Activated naive CD4-positive, alpha-beta T cell treated with anti-CD3 and anti-CD28 coated beads, Interleukin-2, amount 50 U/mL, for 16 hours (primary cell): ENCODE results near the gene TLX2.

Experiments used
- DNase-seq: peaks from one replicate; pipeline ENCODE4 v3.0.0-alpha.2; 2020

TLX2 gene

DNA sequence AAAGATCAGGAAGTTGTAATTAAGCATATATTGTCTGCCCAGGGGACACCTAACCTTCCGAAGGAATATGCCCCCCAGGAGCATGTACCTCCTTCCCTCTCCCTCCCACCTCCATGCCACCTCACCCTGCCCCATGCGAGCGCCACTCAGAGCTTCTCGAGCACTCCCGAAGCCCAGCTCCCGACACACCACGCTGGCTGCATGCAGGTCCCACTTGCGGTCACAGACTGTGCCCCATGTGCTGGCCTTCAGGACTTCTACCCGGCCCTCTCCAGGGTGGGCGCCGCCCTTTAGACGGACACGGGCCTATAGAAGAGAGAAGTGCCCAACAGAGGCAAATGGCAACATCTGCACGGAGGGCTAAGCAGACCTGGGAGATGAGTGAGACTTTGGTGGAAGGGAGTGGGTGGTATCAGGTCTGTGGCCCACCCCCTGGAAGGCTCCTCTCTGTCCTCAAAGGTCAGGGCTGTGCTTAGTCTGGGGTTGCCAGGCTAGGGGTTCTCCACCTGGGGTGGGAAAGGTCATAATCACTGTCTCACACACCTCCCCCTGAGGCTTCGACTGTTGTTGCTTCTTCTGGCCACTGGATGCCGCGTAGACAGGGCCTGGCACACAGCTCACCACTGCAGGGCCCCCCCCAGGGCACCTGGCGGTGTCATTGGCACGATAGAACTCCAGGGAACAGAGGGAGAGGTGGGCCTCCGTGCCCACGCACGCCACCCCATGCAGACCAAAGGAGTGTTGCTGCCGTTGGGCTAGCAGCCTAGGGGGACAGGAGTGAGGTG, 22.1 kb downstream of the TLX2 start:
- DNase-seq, result no peak

DNA sequence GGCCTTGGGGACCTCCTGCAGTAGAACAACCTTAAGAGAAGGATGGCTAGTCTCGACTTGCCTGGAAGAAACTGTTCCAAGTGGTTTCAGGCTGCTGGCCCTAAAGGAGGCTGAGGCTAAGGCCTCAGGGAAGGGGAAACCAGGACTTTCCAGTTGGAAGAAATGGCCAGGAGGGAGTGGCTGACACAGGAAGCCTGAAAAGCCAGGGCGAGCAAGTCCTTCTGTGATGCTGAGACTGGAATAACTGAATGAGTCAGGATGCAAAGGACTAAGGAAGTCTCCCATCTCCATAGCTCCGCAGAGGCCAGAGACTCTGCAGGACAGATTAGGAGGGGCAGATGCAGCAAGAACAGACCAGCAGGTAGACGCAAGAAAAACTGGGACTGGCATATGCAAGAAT, 22.9 kb downstream of the TLX2 start:
- no peak for DNase-seq

DNA sequence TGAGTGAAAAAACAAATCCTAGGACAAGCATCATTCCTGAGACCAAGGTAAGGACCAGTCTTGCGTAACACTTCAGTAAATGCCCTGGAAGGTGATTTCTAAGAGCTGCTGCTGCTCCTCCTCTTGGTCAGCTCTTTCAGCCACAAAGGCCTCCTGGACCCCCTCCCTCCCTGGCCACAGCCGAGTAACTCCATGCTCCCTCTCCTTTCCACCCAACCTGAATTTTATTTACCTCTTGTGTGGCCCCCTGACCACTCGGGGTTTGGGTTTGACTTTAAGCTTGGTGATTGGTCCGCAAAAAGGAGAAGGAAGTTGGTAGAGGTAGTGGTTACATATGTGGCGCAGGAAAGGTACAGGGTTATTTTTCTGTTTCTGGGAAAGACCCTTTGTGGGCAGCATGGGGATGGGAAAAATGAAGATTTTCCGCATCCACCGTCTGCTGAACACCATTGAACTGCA, 24.7 kb downstream of the TLX2 start:
- no peak for DNase-seq

GRCh38 chr2:74540291-74540690, 26.0 kb downstream of the TLX2 start:
- DNase-seq, result no peak

GRCh38 chr2:74542978-74543377, 28.7 kb downstream of the TLX2 start:
- DNase-seq, result no peak

- no peak for DNase-seq
These were observed 30.4 kb downstream of the TLX2 start for GRCh38 chr2:74544634-74545033.

- DNase-seq, result no peak
These were observed 31.8 kb downstream of the TLX2 start for GRCh38 chr2:74546004-74546403.

DNA sequence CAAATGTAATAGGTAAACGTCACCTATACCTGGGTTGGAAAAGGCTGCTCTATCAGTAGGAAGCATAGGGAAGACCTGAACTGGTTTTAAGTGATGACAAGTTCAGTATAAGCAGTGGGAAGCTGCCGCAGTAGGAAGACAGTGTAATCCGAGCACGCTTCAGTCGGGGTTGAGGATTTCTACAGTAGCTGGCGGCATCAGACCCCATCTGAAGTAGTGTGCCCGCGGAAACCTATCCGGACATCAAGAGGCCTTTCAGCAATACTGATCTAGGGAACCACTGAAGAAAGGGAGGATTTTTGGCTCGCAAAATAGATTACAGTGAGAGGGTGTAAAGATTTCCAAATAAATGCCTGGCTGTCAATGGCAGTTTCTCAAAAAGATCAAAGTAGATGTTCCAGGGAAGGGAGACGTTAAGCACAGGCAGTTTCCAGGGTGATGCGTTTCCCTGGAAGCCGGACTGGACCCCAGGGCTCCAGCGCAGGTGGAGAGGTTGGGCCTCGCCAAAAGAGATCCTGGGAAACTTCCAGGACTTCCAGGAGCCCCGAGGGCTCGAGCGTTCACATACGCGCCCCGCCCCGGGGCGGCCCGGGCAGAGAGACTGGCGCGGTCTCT, 34.1 kb downstream of the TLX2 start:
- DNase-seq, result no peak

- no peak for DNase-seq
These were observed 34.9 kb downstream of the TLX2 start for GRCh38 chr2:74548900-74549826.

DNA sequence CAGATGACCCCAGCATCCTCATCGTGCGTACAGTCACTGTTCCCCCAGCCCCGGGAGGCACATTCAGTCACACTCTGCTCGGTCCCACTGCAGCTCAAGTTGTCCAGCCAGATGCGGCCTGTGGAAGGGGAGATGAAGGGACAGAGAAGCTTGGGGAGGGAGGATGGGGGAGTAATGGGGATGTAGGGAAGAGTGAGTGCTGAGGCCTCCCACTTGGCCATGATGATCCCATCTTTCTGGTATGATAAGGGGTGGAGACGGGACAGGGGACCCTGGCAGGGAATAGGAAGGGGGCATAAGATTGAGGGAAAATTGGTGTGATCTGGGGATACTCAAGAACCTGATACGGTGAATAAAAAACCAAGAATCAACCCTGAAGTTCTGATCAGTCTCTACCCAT, 36.0 kb downstream of the TLX2 start:
- no peak for DNase-seq

- DNase-seq, result no peak
These were observed 37.3 kb downstream of the TLX2 start for GRCh38 chr2:74551530-74551929.

DNA sequence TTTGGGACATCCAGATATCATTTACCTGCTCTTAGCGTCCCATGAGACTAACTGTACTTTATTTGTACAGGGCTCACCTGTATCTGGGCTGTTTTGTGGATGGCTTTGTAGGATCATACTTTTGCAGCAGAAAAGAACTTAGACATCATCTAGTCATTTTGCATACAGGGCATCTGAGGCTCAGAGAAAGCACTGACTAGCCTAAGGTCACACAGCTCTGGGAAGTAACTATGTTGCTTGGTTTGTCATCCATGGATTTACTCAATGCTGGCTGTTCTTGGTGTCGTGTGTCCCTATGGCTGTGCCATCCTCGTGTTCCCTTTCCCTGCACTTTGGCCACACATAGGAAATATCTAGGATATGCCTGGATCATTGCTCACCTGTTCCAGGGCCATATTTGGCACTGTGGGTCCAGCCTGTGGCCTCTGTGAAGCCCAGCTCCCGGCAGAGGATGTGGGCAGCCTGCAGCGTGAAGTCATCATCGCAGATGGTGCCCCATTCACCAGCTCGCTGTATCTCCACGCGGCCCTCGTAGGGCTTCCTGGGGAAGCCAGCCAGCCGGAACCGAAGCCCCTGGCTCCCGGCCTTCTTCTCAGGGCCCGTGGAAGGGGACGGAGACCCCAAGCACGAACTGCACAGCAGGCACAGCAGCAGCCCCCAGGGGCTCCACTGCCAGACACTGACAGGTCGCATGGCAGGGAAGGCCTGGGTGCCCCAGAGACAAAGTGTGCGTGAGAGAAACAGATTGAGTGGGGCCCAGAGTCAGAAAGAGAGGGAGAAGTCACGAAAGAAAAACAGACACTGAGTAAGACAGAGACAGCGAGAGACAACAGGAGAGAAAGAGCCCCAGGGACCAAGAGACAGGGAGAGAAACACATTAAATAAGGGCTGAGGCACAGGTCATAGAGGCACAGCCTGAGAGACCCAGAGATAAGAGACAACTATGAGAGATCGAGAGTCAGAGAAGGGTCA, 38.0 kb downstream of the TLX2 start:
- no peak for DNase-seq

- DNase-seq, result no peak
These were observed 38.9 kb downstream of the TLX2 start for GRCh38 chr2:74552914-74553811.

- peak; percentile 85 for DNase-seq
These were observed 39.9 kb downstream of the TLX2 start, which contains the start of the genes DOK1 and LOXL3 for GRCh38 chr2:74553892-74554819. DOK1 (plus strand) TSS chr2:74554720; CDS start chr2:74554755, 35 bp downstream. LOXL3 (minus strand) TSS chr2:74553942; CDS start chr2:74552634, 1,308 bp downstream.

DNA sequence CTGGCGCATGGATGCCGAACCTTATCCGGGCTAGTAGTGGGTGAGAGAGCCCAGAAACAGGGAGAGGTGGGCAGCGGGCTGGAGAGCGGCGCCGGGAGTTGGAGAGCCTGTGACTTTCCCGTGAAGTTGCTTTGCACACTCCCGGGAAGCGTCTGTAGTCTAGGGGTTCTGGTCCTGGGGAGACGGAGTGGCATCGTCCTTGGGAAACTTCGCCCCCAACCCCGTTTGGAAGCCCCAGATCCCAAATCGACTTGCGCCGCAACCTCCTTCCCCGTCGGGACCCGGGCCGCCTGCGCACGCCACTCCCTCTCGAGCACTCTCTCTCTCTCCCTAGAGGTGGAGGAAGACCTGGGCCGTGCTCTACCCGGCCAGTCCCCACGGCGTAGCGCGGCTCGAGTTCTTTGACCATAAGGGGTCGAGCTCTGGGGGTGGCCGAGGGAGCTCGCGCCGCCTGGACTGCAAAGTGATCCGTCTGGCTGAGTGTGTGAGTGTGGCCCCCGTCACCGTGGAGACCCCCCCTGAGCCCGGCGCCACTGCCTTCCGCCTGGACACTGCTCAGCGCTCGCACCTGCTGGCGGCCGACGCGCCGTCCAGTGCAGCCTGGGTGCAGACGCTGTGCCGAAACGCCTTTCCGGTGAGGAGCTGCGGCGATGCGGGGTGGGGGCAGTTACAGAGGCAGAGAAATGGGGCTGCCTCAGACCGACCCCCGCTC, 40.7 kb downstream of the TLX2 start:
- peak; percentile 53 for DNase-seq

DNA sequence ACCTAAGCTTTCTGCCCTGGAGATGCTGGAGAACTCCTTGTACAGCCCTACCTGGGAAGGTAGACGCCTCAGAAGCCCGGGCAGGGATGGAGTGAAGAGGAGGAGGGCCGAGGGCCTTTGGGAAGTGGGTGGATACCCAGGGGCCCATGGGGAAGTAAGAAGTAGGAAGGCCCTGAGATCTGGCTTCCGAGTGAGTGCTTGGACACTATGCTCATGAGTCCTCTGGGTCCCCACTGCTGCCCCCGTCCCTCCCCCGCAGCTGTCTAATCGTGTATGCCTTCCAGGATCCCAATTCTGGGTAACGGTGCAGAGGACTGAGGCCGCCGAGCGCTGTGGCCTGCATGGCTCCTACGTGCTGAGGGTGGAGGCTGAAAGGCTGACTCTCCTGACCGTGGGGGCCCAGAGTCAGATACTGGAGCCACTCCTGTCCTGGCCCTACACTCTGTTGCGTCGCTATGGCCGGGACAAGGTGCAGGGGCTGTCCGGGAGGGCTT, 41.4 kb downstream of the TLX2 start:
- no peak for DNase-seq

GRCh38 chr2:74556159-74556558, 41.9 kb downstream of the TLX2 start:
- no peak for DNase-seq

DNA sequence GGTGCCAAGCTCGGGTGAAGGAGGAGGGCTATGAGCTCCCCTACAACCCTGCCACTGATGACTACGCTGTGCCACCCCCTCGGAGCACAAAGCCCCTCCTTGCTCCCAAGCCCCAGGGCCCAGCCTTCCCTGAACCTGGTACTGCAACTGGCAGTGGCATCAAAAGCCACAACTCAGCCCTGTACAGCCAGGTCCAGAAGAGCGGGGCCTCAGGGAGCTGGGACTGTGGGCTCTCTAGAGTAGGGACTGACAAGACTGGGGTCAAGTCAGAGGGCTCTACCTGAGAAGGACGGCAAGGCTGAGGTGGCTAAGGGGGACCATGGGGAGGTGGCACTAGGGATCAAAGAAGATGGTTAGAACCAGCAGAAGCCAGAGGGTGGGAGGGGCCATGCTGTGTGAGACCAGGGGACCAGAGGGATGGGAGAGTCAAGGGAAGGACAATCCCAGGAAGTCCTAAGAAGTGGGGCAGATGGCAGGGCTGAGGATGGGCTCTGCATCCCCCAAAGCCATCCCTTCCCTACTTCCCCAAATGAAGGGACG, 42.7 kb downstream of the TLX2 start:
- no peak for DNase-seq
